Activated T-cell treated with anti-CD3 and anti-CD28 coated beads for 24 hours (primary cell): ENCODE measurements around the gene N4BP2.

Source experiments
- DNase-seq: peaks from one replicate; pipeline ENCODE4 v3.0.0-alpha.2; 2020; ENCODE audit warnings: low read depth

N4BP2 gene

GRCh38 chr4:40192114-40193015 lies 135.7 kb downstream of the N4BP2 start:
- DNase-seq: no peak

- DNase-seq: no peak
These were observed 136.4 kb downstream of the N4BP2 start for GRCh38 chr4:40193016-40193571.

GRCh38 chr4:40193578-40193977 lies 136.9 kb downstream of the N4BP2 start:
- no peak for DNase-seq

- DNase-seq: no peak
These were observed 138.0 kb downstream of the N4BP2 start for GRCh38 chr4:40194602-40195161.

GRCh38 chr4:40195182-40196177 lies 138.8 kb downstream of the N4BP2 start:
- DNase-seq: no peak

GRCh38 chr4:40196272-40196671 lies 139.6 kb downstream of the N4BP2 start:
- no peak for DNase-seq

- peak; percentile 72 for DNase-seq
These were observed 140.2 kb downstream of the N4BP2 start, which contains the start of gene RHOH for GRCh38 chr4:40196724-40197281. TSS of gene RHOH (plus strand) at chr4:40197031. CDS start at chr4:40243387, 46,356 bp downstream.

- no peak for DNase-seq
These were observed 141.4 kb downstream of the N4BP2 start for GRCh38 chr4:40197879-40198689.

- no peak for DNase-seq
These were observed 142.6 kb downstream of the N4BP2 start for GRCh38 chr4:40199179-40199670.

- peak; percentile 66 for DNase-seq
These were observed 143.6 kb downstream of the N4BP2 start for GRCh38 chr4:40199999-40200874.

- no peak for DNase-seq
These were observed 144.5 kb downstream of the N4BP2 start for GRCh38 chr4:40200875-40201801.

- DNase-seq: no peak
These were observed 145.2 kb downstream of the N4BP2 start for GRCh38 chr4:40201898-40202297.

- no peak for DNase-seq
These were observed 145.8 kb downstream of the N4BP2 start for GRCh38 chr4:40202474-40202873.

GRCh38 chr4:40204507-40205258 lies 148.0 kb downstream of the N4BP2 start:
- DNase-seq: no peak

- DNase-seq: no peak
These were observed 148.9 kb downstream of the N4BP2 start for GRCh38 chr4:40205259-40206198.

GRCh38 chr4:40206426-40206825 lies 149.8 kb downstream of the N4BP2 start:
- DNase-seq: no peak
